A549 (cell line): ENCODE results near the gene S100A9. TPM values are rescaled to one million over a fixed set of nuclear protein-coding genes. Genes with fewer than 3 reads are reported as not detected.

ENCODE experiments used
- ATAC-seq, 2 experiments: fragments of 200-7000 bp in 1 of 2; fragments of >200 bp in 1 of 2; cut with Nextera tagmentation in 1 of 2; cut with Tn5 transposase in 1 of 2; 3 replicates each; pipeline versions ENCODE4 v1.8.0 to v1.9.1; 2018 to 2020; ENCODE audit warnings: mild to moderate bottlenecking in 1 of 2, moderate library complexity in 1 of 2
- CTCF ChIA-PET: fragments of 300-600 bp; sonication (Branson Sonifier 250); formaldehyde crosslinking; extraction: SDS; loops from one replicate; lab custom pipeline; 2021; ENCODE audit warnings: antibody characterized with exemption, inconsistent platforms; lab: Yijun Ruan, JAX
- POLR2A ChIA-PET: fragments of 350-600 bp; formaldehyde crosslinking; extraction: SDS; loops from one replicate; lab custom pipeline; 2021; ENCODE audit warnings: antibody characterized with exemption, inconsistent platforms; lab: Yijun Ruan, JAX
- DNase-seq, 2 experiments: peaks; one replicate each; pipeline versions ENCODE4 v3.0.0 to v3.0.0-alpha.2; 2011 to 2016; ENCODE audit warnings: low read depth in 1 of 2, low spot score in 1 of 2
- FAIRE-seq: peaks from 2 replicates; lab custom pipeline; 2011; peaks lifted over from hg19 to GRCh38; lab: Jason Lieb, UNC
- H3K27ac ChIP-seq, 2 experiments: fragments of >200 bp; sonication (Bioruptor Twin); formaldehyde crosslinking; 3 replicates each; pipeline ENCODE4 v1.5.1; 2016 to 2017
- H3K4me1 ChIP-seq: fragments of >200 bp; sonication (Bioruptor Twin); formaldehyde crosslinking; 3 replicates; pipeline ENCODE4 v1.6.1; 2016
- H3K4me2 ChIP-seq: fragments of >200 bp; sonication (Bioruptor Twin); formaldehyde crosslinking; 3 replicates; pipeline ENCODE4 v1.6.1; 2016
- H3K4me3 ChIP-seq: fragments of >200 bp; sonication (Bioruptor Twin); formaldehyde crosslinking; 3 replicates; pipeline ENCODE4 v1.5.1; 2016
- H3K9me3 ChIP-seq: fragments of >200 bp; sonication (Bioruptor Twin); formaldehyde crosslinking; 3 replicates; pipeline ENCODE4 v1.6.1; 2016
- CEBPB ChIP-seq, 2 experiments: fragments of >200 bp in 1 of 2; sonication (Bioruptor Twin) in 1 of 2; formaldehyde crosslinking in 1 of 2; IDR thresholded peaks; 2 replicates each; pipeline ENCODE4 v1.6.1; 2012 to 2016
- CHD2 ChIP-seq: fragments of 150-350 bp; IDR thresholded peaks from 2 replicates; pipeline ENCODE4 v1.6.1; 2014; ENCODE audit warnings: low read length; ENCODE audit not compliant: partially characterized antibody
- CHD4 ChIP-seq: fragments of 200-600 bp; sonication (generic); IDR thresholded peaks from 2 replicates; pipeline ENCODE4 v1.6.1; 2016; ENCODE audit warnings: antibody characterized with exemption, mild to moderate bottlenecking, borderline replicate concordance
- HEYL ChIP-seq: fragments of 250-450 bp; sonication (Bioruptor Pico); IDR thresholded peaks from 2 replicates; pipeline ENCODE4 v1.8.0; 2021; ENCODE audit warnings: mild to moderate bottlenecking, moderate library complexity
- KDM5A ChIP-seq: fragments of 200-600 bp; sonication (generic); IDR thresholded peaks from 2 replicates; pipeline ENCODE4 v1.6.1; 2016; ENCODE audit warnings: antibody characterized with exemption, mild to moderate bottlenecking
- NFE2L2 ChIP-seq: fragments of 150-350 bp; conservative IDR thresholded peaks from 2 replicates; pipeline ENCODE4 v1.6.1; 2014; ENCODE audit warnings: low read length
- NPAS2 ChIP-seq: fragments of 250-450 bp; sonication (Bioruptor Pico); IDR thresholded peaks from 2 replicates; pipeline ENCODE4 v1.8.0; 2022; ENCODE audit warnings: mild to moderate bottlenecking, moderate library complexity, borderline replicate concordance
- POLR2AphosphoS2 ChIP-seq: conservative IDR thresholded peaks from 2 replicates; pipeline ENCODE4 v1.6.1; 2012; ENCODE audit warnings: low read length, improper control_type of control experiment, inconsistent platforms
- RAD21 ChIP-seq, 2 experiments: fragments of >200 bp in 1 of 2; sonication (Bioruptor Twin) in 1 of 2; formaldehyde crosslinking in 1 of 2; IDR thresholded peaks in 1 of 2; conservative IDR thresholded peaks in 1 of 2; 2 replicates in 1 of 2; 3 replicates in 1 of 2; pipeline ENCODE4 v1.6.1; 2012 to 2018; ENCODE audit warnings: inconsistent platforms in 1 of 2
- RFX5 ChIP-seq: fragments of 450-650 bp; IDR thresholded peaks from 2 replicates; pipeline ENCODE4 v1.7.1; 2014; ENCODE audit warnings: antibody characterized with exemption, mild to moderate bottlenecking, moderate library complexity
- RNF2 ChIP-seq: fragments of 200-600 bp; sonication (generic); IDR thresholded peaks from 2 replicates; pipeline ENCODE4 v1.6.1; 2016; ENCODE audit warnings: low read depth, mild to moderate bottlenecking, antibody characterized with exemption, moderate library complexity, borderline replicate concordance
- SMC3 ChIP-seq: fragments of >200 bp; sonication (Bioruptor Twin); formaldehyde crosslinking; IDR thresholded peaks from 3 replicates; pipeline ENCODE4 v1.6.1; 2018; ENCODE audit warnings: inconsistent platforms
- ZC3H11A ChIP-seq: fragments of 450-650 bp; IDR thresholded peaks from 2 replicates; pipeline ENCODE4 v1.6.1; 2014; ENCODE audit warnings: antibody characterized with exemption, mild to moderate bottlenecking
- ZFP36 ChIP-seq: fragments of 450-650 bp; IDR thresholded peaks from 2 replicates; pipeline ENCODE4 v1.6.1; 2014; ENCODE audit warnings: borderline replicate concordance; ENCODE audit not compliant: partially characterized antibody
- WGBS: methylation state at CpG from one replicate; pipeline ENCODE4 v1.1.6; 2017; ENCODE audit errors: missing lambda C conversion rate; 5-methylcytosine and 5-hydroxymethylcytosine counted together
- polyA plus RNA-seq, 4 experiments: library from polyadenylated mRNA; depleted of rRNA in 3 of 4; stranded (reverse); fragments of >200 nt; fragmentation: RNase III in 1 of 4; extraction: RNeasy Plus Mini Kit Qiagen cat#74134 plus additional on column Dnase treatment in 1 of 4; gene quantifications; 2 replicates in 3 of 4; 3 replicates in 1 of 4; pipeline ENCODE4 v1.2.3, GENCODE V29; 2011 to 2017
- TF ChIP-seq, protein P1 (sequence below): IDR thresholded peaks from 2 replicates; pipeline ENCODE4 v1.6.1; 2012
- TF ChIP-seq, protein P2 (sequence below): fragments of >200 bp; sonication (Bioruptor Twin); formaldehyde crosslinking; IDR thresholded peaks from 3 replicates; pipeline ENCODE4 v1.5.1; 2016
- TF ChIP-seq, protein P3 (sequence below): IDR thresholded peaks from 2 replicates; pipeline ENCODE4 v1.6.1; 2012
- TF ChIP-seq, protein P4 (sequence below): fragments of >200 bp; sonication (Bioruptor Twin); formaldehyde crosslinking; IDR thresholded peaks from 3 replicates; pipeline ENCODE4 v1.6.1; 2016
- TF ChIP-seq, protein P5 (sequence below): fragments of 450-650 bp; IDR thresholded peaks from 2 replicates; pipeline ENCODE4 v1.6.1; 2014; ENCODE audit warnings: antibody characterized with exemption
- TF ChIP-seq, protein P6 (sequence below): fragments of >200 bp; sonication (Bioruptor Twin); formaldehyde crosslinking; IDR thresholded peaks from 2 replicates; pipeline ENCODE4 v1.6.1; 2016

The S100A9 gene
- polyA plus RNA-seq, 2 of the 4 experiments (the other 2 are of a cell fraction) = 0.90 to 3.1 TPM

DNA sequence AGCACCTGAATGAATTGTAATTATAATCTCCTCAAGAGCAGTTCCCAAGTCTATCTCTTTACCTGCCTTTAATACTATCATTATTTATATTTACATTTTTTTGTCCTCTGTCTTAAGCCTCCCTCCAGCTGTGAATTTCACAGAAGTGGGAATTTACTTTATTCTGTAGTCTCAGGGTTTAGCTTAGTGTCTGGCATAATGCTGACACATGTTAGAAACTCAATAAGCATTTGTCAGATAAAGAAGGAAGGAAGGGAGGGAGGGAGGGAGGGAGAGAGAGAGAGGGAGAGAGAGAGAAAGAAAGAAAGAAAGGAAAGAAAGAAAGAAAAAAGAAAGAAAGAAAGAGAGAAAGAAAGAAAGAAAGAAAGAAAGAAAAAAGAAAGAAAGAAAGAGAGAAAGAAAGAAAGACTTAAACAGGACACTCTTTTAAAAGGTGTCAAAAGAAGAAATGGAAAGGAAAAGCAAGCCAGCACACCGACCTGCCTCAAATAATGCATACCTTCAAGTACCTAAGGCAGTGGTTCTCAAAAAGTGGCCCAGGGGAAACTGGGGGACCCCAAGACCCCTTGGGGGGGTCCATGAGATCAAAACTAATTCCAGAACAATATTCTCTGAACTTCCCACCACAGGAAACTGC is 7.2 kb upstream of the S100A9 start:
- FAIRE-seq (no peak), ATAC-seq (no peak), DNase-seq (no peak)
- POLR2A ChIA-PET = no interaction called here
- CTCF ChIA-PET = interaction anchor here (1.2 to 13.2 kb wide), 6 partner anchors 13 to 222 kb away, joined by 3 to 731 read pairs (median 8); no protein-coding TSS in a partner anchor
- Histone ChIP-seq H3K4me2 (no peak overlapping the region), H3K4me3 (no peak overlapping the region), H3K9me3 (no peaks in the 10 kb centered on the region), H3K4me1 (no peaks in the 10 kb centered on the region), H3K27ac (no peak overlapping the region)
- TF ChIP-seq RAD21 (conservative IDR thresholded peaks at IDR 0.05 in 1 of 2, IDR thresholded peaks at IDR 0.05 in 1 of 2) (no peak), CHD4 (no peak), POLR2AphosphoS2 (no peak), HEYL (CRISPR knock-in tag) (no peak), ZC3H11A (no peak), RNF2 (no peak), CHD2 (no peak), CEBPB (IDR thresholded peaks at IDR 0.05) (no peak)
- TF ChIP-seq, protein P1, sequence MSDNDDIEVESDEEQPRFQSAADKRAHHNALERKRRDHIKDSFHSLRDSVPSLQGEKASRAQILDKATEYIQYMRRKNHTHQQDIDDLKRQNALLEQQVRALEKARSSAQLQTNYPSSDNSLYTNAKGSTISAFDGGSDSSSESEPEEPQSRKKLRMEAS = no peak
- WGBS = 15% methylated on average over 1 of the region's 1 CpG

DNA sequence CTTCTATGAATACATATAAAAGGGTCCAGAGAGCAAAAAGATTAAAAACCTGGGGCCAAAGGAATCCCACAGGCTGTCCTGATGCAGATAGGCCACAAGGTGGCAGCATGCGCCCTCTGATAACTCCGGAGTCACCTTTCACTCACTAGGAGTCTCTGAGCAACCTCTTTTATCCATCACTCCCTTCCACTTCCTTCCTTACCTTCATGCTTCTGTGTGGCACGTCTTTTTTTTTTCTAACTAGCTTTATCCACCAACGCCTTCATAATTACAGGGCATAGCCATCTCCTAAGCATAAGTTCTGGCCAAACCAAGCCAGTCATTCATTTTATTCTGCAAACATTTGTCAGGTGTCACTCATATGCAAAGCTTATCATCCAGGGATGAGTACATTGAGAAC is 5.1 kb upstream of the S100A9 start:
- FAIRE-seq (no peak), DNase-seq (peak; percentile 69 to 77), ATAC-seq (peak; percentile 60 to 76; a peak in 5 of 6 replicates)
- POLR2A ChIA-PET = no interaction called here
- no peak overlapping the region for H3K4me2 ChIP-seq
- WGBS = 0% methylated on average over 4 of the region's 4 CpGs
- no peak overlapping the region for H3K4me3 ChIP-seq
- CTCF ChIA-PET = interaction anchor here (0.6 to 13.2 kb wide), 77 partner anchors 9 to 637 kb away, joined by 3 to 731 read pairs (median 4); partner anchors contain the start of genes CHTOP, NPR1, S100A1 and S100A12
- H3K4me1 ChIP-seq = no peaks in the 10 kb centered on the region
- TF ChIP-seq CHD4 (no peak), RFX5 (no peak), SMC3 (peak; percentile 80), RAD21 (conservative IDR thresholded peaks at IDR 0.05 in 1 of 2, IDR thresholded peaks at IDR 0.05 in 1 of 2) (peak; percentile 90 to 92)
- TF ChIP-seq, protein P2, sequence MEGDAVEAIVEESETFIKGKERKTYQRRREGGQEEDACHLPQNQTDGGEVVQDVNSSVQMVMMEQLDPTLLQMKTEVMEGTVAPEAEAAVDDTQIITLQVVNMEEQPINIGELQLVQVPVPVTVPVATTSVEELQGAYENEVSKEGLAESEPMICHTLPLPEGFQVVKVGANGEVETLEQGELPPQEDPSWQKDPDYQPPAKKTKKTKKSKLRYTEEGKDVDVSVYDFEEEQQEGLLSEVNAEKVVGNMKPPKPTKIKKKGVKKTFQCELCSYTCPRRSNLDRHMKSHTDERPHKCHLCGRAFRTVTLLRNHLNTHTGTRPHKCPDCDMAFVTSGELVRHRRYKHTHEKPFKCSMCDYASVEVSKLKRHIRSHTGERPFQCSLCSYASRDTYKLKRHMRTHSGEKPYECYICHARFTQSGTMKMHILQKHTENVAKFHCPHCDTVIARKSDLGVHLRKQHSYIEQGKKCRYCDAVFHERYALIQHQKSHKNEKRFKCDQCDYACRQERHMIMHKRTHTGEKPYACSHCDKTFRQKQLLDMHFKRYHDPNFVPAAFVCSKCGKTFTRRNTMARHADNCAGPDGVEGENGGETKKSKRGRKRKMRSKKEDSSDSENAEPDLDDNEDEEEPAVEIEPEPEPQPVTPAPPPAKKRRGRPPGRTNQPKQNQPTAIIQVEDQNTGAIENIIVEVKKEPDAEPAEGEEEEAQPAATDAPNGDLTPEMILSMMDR = peak; percentile 94
- H3K9me3 ChIP-seq = no peaks in the 10 kb centered on the region
- H3K27ac ChIP-seq = no peak overlapping the region

DNA sequence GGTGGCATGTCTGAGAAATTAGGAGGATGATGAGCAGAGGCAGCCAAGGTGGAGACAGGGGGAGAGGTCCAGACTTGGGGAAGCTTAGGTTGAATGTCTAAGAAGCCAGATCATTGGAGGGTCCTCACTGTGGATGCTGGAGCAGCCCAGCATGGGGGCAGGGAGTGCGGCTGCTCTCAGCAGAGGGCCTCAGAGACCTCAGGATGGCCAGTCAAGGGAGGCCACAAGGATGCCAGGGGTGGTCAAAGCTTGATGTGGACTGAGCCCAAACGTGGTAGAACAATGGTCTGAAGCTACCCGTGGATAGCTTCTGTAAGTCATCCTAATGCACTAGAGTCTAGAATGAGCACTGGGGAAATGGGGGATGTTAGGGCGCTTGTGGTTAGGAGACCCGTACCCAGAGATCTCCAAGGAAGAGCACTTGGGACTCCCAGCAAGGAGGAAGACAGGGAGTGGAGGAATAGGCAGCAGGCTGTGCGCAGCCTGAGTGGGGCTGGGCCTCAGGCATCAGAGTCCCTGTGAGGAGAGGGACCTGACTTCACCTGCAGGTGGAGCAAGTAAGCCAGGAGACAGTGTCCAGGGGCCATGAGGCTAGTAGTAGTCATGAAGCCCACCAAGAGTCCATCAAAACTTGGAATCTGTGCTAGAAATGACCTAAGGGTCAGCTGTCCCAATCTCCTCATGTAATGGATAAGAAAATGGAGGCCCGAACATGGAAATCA is 4.3 kb upstream of the S100A9 start:
- peak; percentile 39 to 75 for DNase-seq
- Histone ChIP-seq H3K27ac (no peak overlapping the region), H3K4me2 (no peak overlapping the region), H3K9me3 (no peaks in the 10 kb centered on the region), H3K4me3 (no peak overlapping the region), H3K4me1 (no peaks in the 10 kb centered on the region)
- TF ChIP-seq, protein P3, sequence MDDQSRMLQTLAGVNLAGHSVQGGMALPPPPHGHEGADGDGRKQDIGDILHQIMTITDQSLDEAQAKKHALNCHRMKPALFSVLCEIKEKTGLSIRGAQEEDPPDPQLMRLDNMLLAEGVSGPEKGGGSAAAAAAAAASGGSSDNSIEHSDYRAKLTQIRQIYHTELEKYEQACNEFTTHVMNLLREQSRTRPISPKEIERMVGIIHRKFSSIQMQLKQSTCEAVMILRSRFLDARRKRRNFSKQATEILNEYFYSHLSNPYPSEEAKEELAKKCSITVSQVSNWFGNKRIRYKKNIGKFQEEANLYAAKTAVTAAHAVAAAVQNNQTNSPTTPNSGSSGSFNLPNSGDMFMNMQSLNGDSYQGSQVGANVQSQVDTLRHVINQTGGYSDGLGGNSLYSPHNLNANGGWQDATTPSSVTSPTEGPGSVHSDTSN = no peak
- TF ChIP-seq, protein P2 = peak; percentile 50
- TF ChIP-seq SMC3 (peak; percentile 47; the same call in 2 of the 3 replicates), ZFP36 (no peak), NFE2L2 (no peak), NPAS2 (CRISPR knock-in tag) (no peak), RFX5 (no peak), KDM5A (no peak), RAD21 (conservative IDR thresholded peaks at IDR 0.05 in 1 of 2, IDR thresholded peaks at IDR 0.05 in 1 of 2) (peak; percentile 49 to 51; a peak in 4 of 5 replicates)
- TF ChIP-seq, protein P4, sequence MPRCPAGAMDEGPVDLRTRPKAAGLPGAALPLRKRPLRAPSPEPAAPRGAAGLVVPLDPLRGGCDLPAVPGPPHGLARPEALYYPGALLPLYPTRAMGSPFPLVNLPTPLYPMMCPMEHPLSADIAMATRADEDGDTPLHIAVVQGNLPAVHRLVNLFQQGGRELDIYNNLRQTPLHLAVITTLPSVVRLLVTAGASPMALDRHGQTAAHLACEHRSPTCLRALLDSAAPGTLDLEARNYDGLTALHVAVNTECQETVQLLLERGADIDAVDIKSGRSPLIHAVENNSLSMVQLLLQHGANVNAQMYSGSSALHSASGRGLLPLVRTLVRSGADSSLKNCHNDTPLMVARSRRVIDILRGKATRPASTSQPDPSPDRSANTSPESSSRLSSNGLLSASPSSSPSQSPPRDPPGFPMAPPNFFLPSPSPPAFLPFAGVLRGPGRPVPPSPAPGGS = no peak
- TF ChIP-seq, protein P5, sequence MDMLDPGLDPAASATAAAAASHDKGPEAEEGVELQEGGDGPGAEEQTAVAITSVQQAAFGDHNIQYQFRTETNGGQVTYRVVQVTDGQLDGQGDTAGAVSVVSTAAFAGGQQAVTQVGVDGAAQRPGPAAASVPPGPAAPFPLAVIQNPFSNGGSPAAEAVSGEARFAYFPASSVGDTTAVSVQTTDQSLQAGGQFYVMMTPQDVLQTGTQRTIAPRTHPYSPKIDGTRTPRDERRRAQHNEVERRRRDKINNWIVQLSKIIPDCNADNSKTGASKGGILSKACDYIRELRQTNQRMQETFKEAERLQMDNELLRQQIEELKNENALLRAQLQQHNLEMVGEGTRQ = no peak
- TF ChIP-seq, protein P6, sequence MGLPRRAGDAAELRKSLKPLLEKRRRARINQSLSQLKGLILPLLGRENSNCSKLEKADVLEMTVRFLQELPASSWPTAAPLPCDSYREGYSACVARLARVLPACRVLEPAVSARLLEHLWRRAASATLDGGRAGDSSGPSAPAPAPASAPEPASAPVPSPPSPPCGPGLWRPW = no peak
- 40% methylated on average over 7 of the region's 7 CpGs for WGBS
- no peak for FAIRE-seq
- ATAC-seq = peak; percentile 70 to 83
- ChIA-PET CTCF (interaction anchor here (0.6 to 13.2 kb wide), 73 partner anchors 10 to 636 kb away, joined by 3 to 731 read pairs (median 4); partner anchors contain the start of genes CHTOP, ILF2, LORICRIN and NPR1), POLR2A (interaction anchor here (1.1 kb wide), 1 partner anchor 213 kb away, joined by 3 read pairs; no protein-coding TSS in a partner anchor)
